COLO829 (cell line): ENCODE results near the gene MAP3K13.

Source experiments
- DNase-seq: peaks from one replicate; pipeline ENCODE4 v3.0.0; 2012; ENCODE audit warnings: low spot score

MAP3K13 gene

GRCh38 chr3:185508335-185508991, 145.5 kb downstream of the MAP3K13 start:
- no peak for DNase-seq

- no peak for DNase-seq
Measured at GRCh38 chr3:185511711-185512110, 148.8 kb downstream of the MAP3K13 start.

DNA sequence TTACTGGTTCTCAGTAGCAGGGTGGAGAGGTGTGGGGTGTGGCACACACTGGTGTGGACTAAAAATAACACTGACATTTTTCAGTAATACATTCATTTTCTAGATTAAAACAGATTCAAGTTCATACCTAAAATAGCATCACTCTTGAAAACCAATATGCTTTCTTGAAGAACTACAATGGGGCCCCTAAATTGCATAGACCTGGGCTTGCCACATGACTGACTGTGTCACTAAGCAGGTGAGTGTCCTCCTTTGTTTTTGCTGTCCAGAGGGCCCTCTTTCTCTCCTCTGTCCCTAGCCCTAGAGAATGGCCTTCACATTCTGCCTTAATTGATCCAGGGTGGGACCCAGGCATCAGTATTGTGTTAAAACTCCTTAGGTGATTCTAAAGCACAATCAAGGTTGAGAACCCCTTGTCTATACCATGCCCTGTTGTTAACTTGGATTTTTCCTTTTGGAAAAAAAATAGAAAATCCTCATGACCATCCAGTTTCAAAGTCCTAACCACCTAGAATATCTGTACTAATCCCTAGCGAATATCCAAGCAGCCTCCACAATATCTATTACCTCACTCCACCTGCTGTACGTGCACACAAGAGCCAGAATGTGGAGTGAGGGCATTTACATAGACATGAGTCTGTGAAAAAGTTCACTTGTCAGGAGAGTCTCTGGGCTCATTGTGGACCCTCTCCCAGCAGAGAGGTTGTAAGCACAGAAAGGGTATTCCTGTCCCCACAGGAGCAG, 154.6 kb downstream of the MAP3K13 start:
- no peak for DNase-seq

GRCh38 chr3:185519021-185519420, 156.1 kb downstream of the MAP3K13 start:
- DNase-seq: no peak

DNA sequence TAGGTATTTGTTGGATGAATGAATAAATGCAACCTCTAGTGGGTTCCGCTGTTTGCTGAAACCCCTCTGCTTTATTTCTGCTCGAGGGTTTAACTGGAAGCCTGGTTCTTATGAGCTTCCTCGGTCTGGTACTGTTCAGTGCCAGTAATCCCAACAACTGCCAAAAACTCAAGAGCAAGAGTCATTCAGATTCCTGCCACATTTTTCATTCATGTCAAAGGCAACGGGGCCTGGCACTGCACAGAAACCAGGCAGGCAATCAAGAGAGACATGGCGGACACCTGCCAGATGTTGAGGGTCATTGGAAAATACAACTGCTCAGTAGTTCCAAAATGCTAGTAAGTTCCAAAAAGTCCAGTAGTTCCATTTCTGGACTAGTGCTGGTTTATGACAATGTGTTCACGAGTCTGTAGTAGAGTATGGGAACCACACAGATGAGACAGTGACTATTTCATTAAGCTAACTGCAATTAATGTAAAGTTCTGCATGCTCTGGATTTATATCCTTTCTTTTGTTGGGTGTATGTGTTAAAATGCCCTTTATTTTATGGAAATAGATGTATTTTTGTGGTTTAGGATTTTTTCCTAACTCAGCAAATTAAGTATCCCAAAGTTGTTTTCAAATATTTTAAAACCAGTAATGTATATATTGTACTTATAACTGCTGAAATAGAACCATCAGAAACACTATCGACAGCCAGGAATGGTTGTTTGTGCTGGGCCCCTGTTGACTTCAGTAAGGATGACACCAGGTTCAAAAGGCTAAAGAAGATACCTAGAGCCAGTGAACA, 158.6 kb downstream of the MAP3K13 start:
- DNase-seq: no peak

- DNase-seq: no peak
Measured at GRCh38 chr3:185526349-185526951, 163.5 kb downstream of the MAP3K13 start.

GRCh38 chr3:185527364-185527763, 164.4 kb downstream of the MAP3K13 start:
- DNase-seq: no peak

GRCh38 chr3:185528532-185528931, 165.6 kb downstream of the MAP3K13 start:
- DNase-seq: no peak

DNA sequence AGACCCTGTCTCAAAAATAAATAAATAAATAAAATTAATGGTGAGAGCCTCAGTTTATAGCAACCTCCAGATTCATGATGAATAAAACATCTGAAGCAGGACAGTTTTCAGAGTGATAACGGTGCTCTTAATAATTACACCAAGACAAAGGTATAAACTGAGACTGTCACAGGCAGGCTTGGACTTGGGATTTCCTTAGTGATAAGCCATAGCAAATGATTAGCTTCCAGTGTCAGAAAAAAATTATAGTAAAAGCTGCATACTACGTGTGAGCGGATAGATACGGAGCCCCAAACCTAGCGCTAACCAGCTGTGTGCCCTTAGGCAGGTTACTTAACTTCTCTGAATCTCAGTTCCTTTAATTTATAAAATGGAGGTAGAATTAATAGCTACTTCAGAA, 167.9 kb downstream of the MAP3K13 start:
- DNase-seq: no peak

- DNase-seq: peak; percentile 95
Measured at GRCh38 chr3:185532901-185533300, 170.0 kb downstream of the MAP3K13 start.

DNA sequence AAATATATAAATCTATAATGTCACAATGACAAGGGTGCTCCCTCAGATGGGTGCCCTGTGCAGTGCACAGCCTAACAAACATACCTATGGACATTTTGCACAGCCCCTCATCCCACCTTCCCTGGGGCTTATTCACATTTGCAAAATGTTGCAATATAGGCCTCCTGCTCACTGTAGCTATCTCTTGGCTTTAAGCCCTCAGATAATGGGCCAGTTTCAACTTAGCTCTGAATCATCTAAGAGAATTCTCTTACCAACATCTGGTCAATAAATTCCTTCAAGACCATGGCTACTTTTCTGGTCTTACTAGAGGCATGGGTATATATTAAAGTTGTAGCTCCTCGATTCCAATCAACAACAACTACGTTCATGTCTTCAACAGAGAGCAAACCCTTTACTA, 171.6 kb downstream of the MAP3K13 start:
- no peak for DNase-seq

- DNase-seq: no peak
Measured at GRCh38 chr3:185537369-185537970, 174.5 kb downstream of the MAP3K13 start.
